Measurements from ENCODE around the gene WDFY3. TPM values are rescaled to one million over a fixed set of nuclear protein-coding genes. Genes with fewer than 3 reads are reported as not detected.
"Not testable (repeated sequence)": the region's sequence is repeated elsewhere in the genome, so short reads cannot be mapped to it uniquely, and the experiment has no call there.

Gene WDFY3
- total RNA-seq, 4 donors from 2014 or later: 103 to 141 (median 121) TPM

DNA sequence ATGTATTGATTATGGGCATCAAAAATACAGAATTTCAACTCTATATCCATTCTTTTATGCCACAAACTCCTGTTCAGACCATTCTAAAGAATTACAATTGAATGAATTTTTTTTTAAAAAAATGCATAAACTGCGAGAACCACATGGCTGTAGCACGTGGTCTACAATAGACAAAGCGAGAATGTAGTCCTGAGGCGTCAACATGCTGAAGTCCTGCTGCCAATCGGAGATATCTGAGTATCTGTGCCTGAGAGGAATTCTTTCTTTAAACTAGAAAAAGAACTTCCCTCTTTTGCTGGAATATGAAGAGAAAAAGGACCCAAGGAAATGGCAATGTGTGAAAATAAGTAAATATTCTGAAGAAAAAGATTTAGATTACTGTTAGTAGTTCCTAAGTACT lies 277.9 kb downstream of the WDFY3 start:
- DNase-seq: no peak
- no peak overlapping the region for H3K4me3 ChIP-seq (replicated peaks in 1 of 3)
- H3K27me3 ChIP-seq: no peaks in the 10 kb centered on the region
- no peaks in the 10 kb centered on the region for H3K9me3 ChIP-seq
- intact Hi-C loops (cut with DNase I): no loop called here
- 96 to 98% methylated on average over 5 of the region's 5 CpGs for WGBS, 2 donors
- H3K4me1 ChIP-seq: peaks cover 0 to under 1% of the 10 kb centered on the region in 2 donors
- H3K27ac ChIP-seq: no peak overlapping the region
- TF ChIP-seq POLR2A (IDR thresholded peaks at IDR 0.05): no peak
- TF ChIP-seq, protein P1, sequence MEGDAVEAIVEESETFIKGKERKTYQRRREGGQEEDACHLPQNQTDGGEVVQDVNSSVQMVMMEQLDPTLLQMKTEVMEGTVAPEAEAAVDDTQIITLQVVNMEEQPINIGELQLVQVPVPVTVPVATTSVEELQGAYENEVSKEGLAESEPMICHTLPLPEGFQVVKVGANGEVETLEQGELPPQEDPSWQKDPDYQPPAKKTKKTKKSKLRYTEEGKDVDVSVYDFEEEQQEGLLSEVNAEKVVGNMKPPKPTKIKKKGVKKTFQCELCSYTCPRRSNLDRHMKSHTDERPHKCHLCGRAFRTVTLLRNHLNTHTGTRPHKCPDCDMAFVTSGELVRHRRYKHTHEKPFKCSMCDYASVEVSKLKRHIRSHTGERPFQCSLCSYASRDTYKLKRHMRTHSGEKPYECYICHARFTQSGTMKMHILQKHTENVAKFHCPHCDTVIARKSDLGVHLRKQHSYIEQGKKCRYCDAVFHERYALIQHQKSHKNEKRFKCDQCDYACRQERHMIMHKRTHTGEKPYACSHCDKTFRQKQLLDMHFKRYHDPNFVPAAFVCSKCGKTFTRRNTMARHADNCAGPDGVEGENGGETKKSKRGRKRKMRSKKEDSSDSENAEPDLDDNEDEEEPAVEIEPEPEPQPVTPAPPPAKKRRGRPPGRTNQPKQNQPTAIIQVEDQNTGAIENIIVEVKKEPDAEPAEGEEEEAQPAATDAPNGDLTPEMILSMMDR (IDR thresholded peaks at IDR 0.05): no peak
- H3K36me3 ChIP-seq: peaks cover 6 to 39% of the 10 kb centered on the region in 2 donors

DNA sequence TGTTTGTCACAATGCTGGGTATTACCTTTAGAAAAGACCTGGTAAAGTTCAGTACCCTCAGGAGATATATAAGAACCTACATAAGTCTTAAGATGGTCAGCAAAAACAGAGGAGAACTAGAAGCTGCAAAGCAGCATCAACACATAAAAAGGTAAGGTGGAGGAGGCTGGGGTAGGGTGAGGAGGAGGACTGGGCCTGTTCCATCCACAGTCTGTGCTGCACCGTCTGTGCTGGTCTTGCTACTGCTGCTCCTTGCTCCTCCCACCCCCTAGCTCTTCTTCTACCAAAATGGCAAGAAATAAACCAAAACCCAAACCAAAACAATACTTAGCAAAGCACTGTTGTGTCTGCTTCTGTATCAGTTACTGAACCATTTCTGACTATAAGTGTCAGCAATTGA lies 281.4 kb downstream of the WDFY3 start:
- H3K36me3 ChIP-seq: peaks cover 5 to 27% of the 10 kb centered on the region in 2 donors

DNA sequence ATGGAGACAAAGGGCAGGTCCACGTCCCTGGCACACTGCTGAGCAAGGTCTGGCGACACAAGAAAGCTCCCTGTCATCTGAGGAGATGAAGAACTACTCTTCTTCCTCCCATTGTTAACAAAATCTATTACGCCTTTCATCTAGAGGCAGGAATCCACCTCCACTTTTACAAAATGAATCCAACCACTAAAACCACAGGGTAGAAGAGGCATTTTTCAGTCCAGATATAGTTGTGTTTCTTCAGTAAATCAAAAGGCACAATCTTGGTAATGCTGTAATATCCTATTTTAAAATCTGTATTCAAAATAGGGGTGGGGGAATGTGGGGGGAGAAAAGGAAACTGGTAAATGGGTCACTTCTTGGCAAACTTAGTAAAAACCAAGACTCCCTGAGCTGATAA lies 282.1 kb downstream of the WDFY3 start:
- WGBS, 2 donors: 95 to 97% methylated on average over 3 of the region's 3 CpGs
- no peak overlapping the region for H3K27ac ChIP-seq
- intact Hi-C loops (cut with DNase I): no loop called here
- no peak overlapping the region for H3K4me3 ChIP-seq (replicated peaks in 1 of 3)
- DNase-seq: no peak
- no peaks in the 10 kb centered on the region for H3K9me3 ChIP-seq
- H3K36me3 ChIP-seq: peaks cover 4 to 24% of the 10 kb centered on the region in 2 donors
- H3K27me3 ChIP-seq: no peaks in the 10 kb centered on the region
- no peak for TF ChIP-seq POLR2A (IDR thresholded peaks at IDR 0.05)
- TF ChIP-seq, protein P1 (IDR thresholded peaks at IDR 0.05): no peak
- peaks cover 0 to 23% of the 10 kb centered on the region in 2 donors for H3K4me1 ChIP-seq

More for the DNA sequence above, 281.4 kb downstream of the WDFY3 start:
- intact Hi-C loops (cut with DNase I): no loop called here
- WGBS, 2 donors: 84 to 96% methylated on average over 1 of the region's 1 CpG
- Histone ChIP-seq H3K4me1 (peaks cover 0 to 23% of the 10 kb centered on the region in 2 donors), H3K4me3 (replicated peaks in 1 of 3) (no peak overlapping the region), H3K27me3 (no peaks in the 10 kb centered on the region), H3K9me3 (no peaks in the 10 kb centered on the region), H3K27ac (no peak overlapping the region)
- TF ChIP-seq, protein P1 (IDR thresholded peaks at IDR 0.05): no peak
- TF ChIP-seq POLR2A (IDR thresholded peaks at IDR 0.05): no peak
- no peak for DNase-seq

DNA sequence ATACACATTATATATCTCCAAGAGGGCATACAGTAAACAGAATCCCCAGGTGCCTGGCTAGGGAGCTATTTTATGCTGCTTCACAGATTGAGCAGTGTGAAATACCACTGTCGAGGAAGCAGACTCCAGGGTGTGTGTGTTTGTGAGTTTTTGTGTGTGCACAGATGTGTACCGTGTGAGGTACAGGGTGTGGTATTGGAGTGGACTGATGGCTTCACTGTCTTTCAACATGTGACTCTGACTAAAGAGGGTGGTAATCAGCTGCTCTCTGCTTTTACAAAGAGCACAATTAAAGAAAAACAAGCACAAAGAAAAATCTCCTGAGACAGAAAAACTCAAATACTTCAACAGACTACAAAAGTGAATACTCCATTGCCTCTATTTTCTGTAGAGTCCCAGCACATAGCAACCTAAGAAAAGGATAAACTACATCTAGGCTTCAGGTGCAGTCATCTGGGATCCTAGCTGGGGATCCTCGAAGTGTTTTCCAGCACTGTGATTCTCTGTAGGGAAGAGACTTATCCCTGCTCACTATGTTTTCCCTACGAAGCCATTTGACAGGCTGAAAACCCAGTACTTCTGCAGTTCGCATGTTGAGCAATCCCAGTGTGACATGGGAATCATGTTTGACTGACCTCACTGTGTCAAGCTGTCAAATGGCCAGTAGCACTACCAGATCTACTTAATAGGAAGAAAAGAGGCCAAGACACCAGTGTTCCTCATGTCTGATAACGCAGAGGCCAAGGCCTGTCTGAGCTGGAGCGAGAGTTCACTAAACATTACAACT lies 283.2 kb downstream of the WDFY3 start:
- intact Hi-C loops (cut with DNase I): no loop called here
- DNase-seq: no peak
- Histone ChIP-seq H3K27me3 (no peaks in the 10 kb centered on the region), H3K36me3 (peaks cover 15 to 33% of the 10 kb centered on the region in 2 donors), H3K4me3 (replicated peaks in 1 of 3) (no peak overlapping the region), H3K27ac (peak overlapping the region in 2 of 3 donors; percentile 34 to 58), H3K4me1 (peaks cover 0 to 23% of the 10 kb centered on the region in 2 donors), H3K9me3 (no peaks in the 10 kb centered on the region)
- TF ChIP-seq, protein P1 (IDR thresholded peaks at IDR 0.05): no peak
- TF ChIP-seq POLR2A (IDR thresholded peaks at IDR 0.05): no peak
- 85 to 90% methylated on average over 7 of the region's 7 CpGs for WGBS, 2 donors

DNA sequence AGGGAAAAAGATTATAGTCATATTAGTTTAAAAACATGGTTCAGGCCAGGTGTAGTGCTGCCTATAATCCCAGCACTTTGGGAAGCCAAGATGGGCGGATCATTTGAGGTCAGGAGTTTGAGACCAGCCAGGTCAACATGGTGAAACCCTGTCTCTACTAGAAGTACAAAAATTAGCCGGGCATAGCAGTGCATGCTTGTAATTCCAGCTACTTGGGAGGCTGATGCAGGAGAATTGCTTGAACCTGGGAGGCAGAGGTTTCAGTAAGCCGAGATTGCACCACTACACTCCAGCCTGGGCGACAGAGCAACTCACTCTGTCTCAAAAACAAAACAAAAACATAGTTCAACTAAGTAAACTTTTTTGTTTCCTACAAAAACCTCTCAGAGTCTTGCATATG lies 283.8 kb downstream of the WDFY3 start:
- H3K27me3 ChIP-seq; intact Hi-C loops (cut with DNase I); DNase-seq; H3K9me3 ChIP-seq; H3K4me3 ChIP-seq (replicated peaks in 1 of 3): not testable (repeated sequence)
- 81 to 84% methylated on average over 4 of the region's 4 CpGs for WGBS, 2 donors
- Histone ChIP-seq H3K4me1 (peaks cover 0 to 23% of the 10 kb centered on the region in 2 donors), H3K36me3 (peaks cover 20 to 35% of the 10 kb centered on the region in 2 donors), H3K27ac (peak overlapping the region in 2 of 3 donors; percentile 34 to 58)
